Astrocyte (in vitro differentiated cells and primary cell): ENCODE results near the gene OR14A16.

ENCODE experiments used
- CTCF ChIP-seq: IDR thresholded peaks from 2 replicates; pipeline ENCODE4 v1.5.1; 2011; ENCODE audit warnings: low read depth, mild to moderate bottlenecking, inconsistent platforms, low read length, moderate library complexity; ENCODE audit not compliant: insufficient read depth
- EZH2 ChIP-seq: IDR thresholded peaks from 2 replicates; pipeline ENCODE4 v1.6.1; 2012; ENCODE audit warnings: mild to moderate bottlenecking, low read length, inconsistent platforms; ENCODE audit not compliant: insufficient read depth

- TF ChIP-seq CTCF: no peak
- TF ChIP-seq EZH2: no peak
These were observed 17.9 kb upstream of the OR14A16 start, which contains the start of gene OR11L1 for GRCh38 chr1:247841796-247842195.
